Dorsolateral prefrontal cortex (tissue), 118 donors: Measurements from ENCODE around the gene ATMIN. TPM values are rescaled to one million over a fixed set of nuclear protein-coding genes. Genes with fewer than 3 reads are reported as not detected.

Experiments used
- total RNA-seq, 120 experiments: library from RNA; stranded (reverse); gene quantifications; one replicate each; pipeline versions ENCODE4 v1.2.3 to v1.2.4, GENCODE V29; 2022

Gene ATMIN
- total RNA-seq, 120 experiments from 2014 or later, result 38.2 to 76.8 (median 57.2) TPM

Other genes starting within 250 kb of the ATMIN start
- gene CDYL2, start 231.2 kb upstream of the ATMIN start, total RNA-seq, result 100 to 1,000 TPM in 12 of 120 experiments, 10 to 100 TPM in 108; 37.3 to 119 (median 82.8) TPM
- gene CMC2, start 29.0 kb upstream of the ATMIN start, total RNA-seq, result 100 to 1,000 TPM in 10 of 120 experiments, 10 to 100 TPM in 110; 53.6 to 107 (median 84.9) TPM
- gene CENPN, start 28.6 kb upstream of the ATMIN start, total RNA-seq, result 10 to 100 TPM in 4 of 120 experiments, 1 to 10 TPM in 116; 2.4 to 13.8 (median 6.3) TPM
- gene C16orf46, start 41.4 kb downstream of the ATMIN start, total RNA-seq, result 10 to 100 TPM in 6 of 120 experiments, 1 to 10 TPM in 112, under 1 TPM in 2; 0.69 to 11.8 (median 6.2) TPM
- gene GCSH, start 60.6 kb downstream of the ATMIN start, total RNA-seq, result 10 to 100 TPM; 28.2 to 78.2 (median 45.7) TPM
- 1 to 10 TPM in 55 of 120 experiments, under 1 TPM in 63, not detected in 2; 0.14 to 7.0 (median 0.96) TPM for gene BCO1, start 202.8 kb downstream of the ATMIN start, total RNA-seq